ENCODE measurements around the gene TMEM125.

TMEM125 gene

GRCh38 chr1:43296207-43296606 lies 26.4 kb downstream of the TMEM125 start:
- DNase-seq: no peak

GRCh38 chr1:43298055-43298454 lies 28.3 kb downstream of the TMEM125 start:
- DNase-seq: no peak

DNA sequence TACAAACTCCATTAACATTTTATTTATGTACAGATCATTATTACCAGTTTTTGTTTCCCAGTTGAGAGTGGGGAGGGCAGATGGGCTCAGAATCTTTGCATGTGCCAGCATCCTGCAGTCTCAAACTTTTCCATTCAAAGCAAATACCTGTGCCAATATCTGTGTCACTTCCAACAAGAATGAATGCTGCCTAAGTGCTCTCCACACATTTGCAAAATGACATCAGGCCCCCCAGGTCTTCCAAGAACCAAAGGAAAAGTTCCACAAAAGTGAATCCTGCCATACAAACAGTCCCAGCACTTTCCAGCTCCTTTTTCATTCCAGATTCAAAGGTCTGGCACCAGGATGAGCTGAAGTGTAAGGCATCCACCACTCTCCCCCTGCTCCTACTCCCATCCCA lies 29.3 kb downstream of the TMEM125 start:
- DNase-seq: no peak

GRCh38 chr1:43300378-43301094 lies 30.8 kb downstream of the TMEM125 start, which contains the start of gene TIE1:
TIE1 (plus strand) TSS chr1:43300982; CDS start chr1:43301072, 90 bp downstream.
- no peak for DNase-seq

- no peak for DNase-seq
Observed at GRCh38 chr1:43302201-43302600, 32.4 kb downstream of the TMEM125 start.

GRCh38 chr1:43302721-43303470 lies 33.1 kb downstream of the TMEM125 start:
- no peak for DNase-seq

DNA sequence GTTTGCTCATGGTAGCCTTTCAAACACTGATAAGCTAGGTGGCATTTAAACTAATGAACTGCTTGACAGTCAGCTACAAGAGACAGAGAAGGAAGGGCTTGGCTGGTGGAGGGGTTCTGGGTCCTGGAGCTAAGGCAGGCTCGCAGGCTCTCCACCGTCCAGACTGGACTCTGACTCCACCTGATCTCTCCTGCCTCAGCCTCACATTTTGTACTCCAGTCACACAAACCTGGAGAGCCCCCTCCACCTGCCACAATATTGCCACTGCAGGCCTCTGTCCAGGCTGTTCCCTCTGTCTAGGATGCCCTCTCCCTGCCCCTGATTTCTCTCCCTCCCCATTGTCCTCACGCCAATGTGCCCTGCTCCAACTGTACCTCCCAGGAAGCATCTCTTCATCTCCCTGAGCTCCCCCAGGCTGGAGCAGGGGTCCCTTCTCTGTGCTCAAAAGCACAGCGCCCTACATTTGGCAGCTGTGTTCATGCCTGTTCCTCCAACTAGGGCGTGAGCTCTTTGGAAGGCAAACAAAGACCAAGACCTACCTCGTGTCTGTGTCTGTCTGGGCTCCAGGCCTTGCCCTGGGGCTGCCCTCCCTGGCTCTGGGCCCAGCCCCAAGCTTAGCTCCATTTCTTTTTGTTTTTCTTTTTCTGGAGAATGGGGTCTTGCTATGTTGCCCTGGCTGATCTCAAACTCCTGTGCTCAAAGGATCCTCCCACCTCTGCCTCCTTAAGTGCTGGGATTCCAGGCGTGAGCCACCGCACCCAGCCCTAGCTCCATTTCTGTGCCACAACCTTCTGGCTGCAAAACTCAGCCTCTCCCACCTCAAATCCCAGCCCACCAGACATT lies 33.9 kb downstream of the TMEM125 start:
- no peak for DNase-seq

- DNase-seq: no peak
Observed at GRCh38 chr1:43304314-43304681, 34.5 kb downstream of the TMEM125 start.

GRCh38 chr1:43304771-43305300 lies 35.1 kb downstream of the TMEM125 start:
- no peak for DNase-seq

DNA sequence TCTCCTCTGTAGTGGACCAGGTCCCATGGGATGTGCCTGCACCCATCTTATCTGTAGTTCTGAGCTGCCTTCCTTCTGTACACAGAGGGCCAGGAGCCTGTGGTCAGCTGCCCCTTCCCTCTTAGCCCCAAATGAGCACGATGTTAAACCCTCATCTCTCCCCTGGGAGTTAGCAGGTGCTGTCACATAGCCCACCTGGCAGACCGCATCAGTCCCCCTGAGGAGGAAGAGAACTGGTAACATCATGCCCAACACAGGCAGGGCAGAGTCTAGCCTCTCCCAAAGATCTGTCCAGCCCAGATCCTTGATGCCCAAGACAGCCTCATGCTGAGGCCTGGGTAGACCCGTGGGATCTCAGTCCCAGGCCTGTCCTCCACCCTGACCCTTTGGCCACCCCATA lies 35.7 kb downstream of the TMEM125 start:
- no peak for DNase-seq

- DNase-seq: no peak
Observed at GRCh38 chr1:43305926-43306687, 36.3 kb downstream of the TMEM125 start.

DNA sequence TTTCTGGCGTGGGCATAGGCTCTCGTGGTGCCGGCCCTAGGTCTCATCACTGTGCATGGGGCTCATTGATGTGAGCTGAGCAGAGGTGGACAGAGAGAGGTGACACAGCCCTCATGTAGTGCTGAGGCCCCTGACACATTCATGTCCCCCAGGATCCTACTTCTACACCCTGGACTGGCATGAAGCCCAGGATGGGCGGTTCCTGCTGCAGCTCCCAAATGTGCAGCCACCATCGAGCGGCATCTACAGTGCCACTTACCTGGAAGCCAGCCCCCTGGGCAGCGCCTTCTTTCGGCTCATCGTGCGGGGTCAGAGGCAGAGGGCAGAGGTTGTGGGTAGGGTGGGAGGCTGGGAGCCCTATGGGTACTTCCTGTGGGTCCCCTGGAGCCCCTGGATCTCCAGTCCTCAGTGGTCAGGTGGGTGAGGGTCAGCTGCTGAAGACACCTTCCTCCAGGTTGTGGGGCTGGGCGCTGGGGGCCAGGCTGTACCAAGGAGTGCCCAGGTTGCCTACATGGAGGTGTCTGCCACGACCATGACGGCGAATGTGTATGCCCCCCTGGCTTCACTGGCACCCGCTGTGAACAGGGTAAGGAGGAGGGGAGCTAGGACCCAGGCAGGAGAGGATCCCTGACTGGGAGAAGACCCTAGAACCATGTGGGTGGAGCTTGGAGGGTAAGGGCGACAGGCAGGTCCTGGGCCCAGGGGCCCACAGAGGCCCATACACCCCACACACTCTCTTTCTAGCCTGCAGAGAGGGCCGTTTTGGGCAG lies 37.1 kb downstream of the TMEM125 start:
- no peak for DNase-seq

GRCh38 chr1:43307458-43308158 lies 37.8 kb downstream of the TMEM125 start:
- no peak for DNase-seq

GRCh38 chr1:43308635-43309404 lies 39.0 kb downstream of the TMEM125 start:
- no peak for DNase-seq

DNA sequence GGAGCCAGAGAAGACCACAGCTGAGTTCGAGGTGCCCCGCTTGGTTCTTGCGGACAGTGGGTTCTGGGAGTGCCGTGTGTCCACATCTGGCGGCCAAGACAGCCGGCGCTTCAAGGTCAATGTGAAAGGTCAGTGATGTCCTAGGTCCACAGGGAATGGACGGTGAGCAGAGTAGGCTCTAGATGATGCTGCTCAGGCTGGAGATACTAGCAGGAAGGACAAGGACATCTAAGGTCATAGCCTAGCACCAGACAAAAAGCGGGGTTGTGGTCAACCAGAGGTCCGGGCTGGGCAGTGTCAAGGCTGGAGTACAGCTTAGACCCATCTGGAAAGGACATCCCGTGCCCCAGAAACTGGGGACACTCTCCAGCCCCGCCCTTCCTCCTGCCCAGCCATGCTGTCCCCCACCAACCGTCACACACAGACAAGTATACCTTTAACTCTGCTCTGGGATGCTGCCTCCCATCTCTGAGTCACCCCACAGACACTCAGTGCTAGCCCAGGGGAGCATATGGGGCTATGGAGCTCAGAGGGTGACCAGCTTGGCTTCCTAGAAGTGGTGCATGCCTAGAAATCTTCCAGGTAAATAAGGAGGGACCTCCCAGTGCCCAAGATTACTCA lies 39.7 kb downstream of the TMEM125 start:
- DNase-seq: no peak

GRCh38 chr1:43311521-43311920 lies 41.7 kb downstream of the TMEM125 start:
- DNase-seq: no peak

DNA sequence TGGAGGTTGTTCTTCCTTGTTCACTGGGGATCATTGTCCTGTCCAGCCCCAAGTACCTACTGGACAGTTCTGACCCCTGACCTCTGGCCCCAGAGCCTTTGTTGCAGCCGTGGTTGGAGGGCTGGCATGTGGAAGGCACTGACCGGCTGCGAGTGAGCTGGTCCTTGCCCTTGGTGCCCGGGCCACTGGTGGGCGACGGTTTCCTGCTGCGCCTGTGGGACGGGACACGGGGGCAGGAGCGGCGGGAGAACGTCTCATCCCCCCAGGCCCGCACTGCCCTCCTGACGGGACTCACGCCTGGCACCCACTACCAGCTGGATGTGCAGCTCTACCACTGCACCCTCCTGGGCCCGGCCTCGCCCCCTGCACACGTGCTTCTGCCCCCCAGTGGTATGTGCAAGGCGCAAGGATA lies 42.4 kb downstream of the TMEM125 start:
- no peak for DNase-seq

GRCh38 chr1:43312663-43313515 lies 43.1 kb downstream of the TMEM125 start:
- no peak for DNase-seq

DNA sequence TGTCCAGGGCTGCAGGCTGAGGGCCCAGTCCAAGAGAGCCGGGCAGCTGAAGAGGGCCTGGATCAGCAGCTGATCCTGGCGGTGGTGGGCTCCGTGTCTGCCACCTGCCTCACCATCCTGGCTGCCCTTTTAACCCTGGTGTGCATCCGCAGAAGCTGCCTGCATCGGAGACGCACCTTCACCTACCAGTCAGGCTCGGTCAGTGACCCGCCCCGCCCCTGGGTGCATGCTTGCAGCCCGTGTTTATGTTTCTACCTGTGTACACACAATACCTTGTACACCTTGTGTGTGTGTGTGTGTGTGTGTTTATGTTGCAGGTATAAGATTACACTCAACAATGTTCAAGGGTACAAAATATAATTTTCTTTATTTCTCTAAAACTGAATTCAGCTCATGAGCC lies 44.0 kb downstream of the TMEM125 start:
- no peak for DNase-seq
